ENCODE measurements around the gene CD99L2. TPM values are rescaled to one million over a fixed set of nuclear protein-coding genes. Genes with fewer than 3 reads are reported as not detected.
"Not testable (repeated sequence)": the region's sequence is repeated elsewhere in the genome, so short reads cannot be mapped to it uniquely, and the experiment has no call there.

CD99L2 gene
- total RNA-seq, 1 donor from 2014 or later = 9.0 TPM

GRCh38 chrX:150887268-150887667, 11.2 kb downstream of the CD99L2 start:
- H3K4me1 Mint-ChIP-seq (ENCODE audit: low read depth); H3K36me3 Mint-ChIP-seq (ENCODE audit: low read depth); H3K27ac Mint-ChIP-seq; H3K9me3 Mint-ChIP-seq; intact Hi-C loops (cut with micrococcal nuclease); H3K4me3 Mint-ChIP-seq; H3K27me3 Mint-ChIP-seq (ENCODE audit: insufficient read depth); DNase-seq (ENCODE audit: low spot score): not testable (repeated sequence)

- no peaks in the 10 kb centered on the region for H3K36me3 Mint-ChIP-seq (ENCODE audit: low read depth)
- H3K27ac Mint-ChIP-seq = no peak overlapping the region
- no peak overlapping the region for H3K4me3 Mint-ChIP-seq
- no peak for DNase-seq (ENCODE audit: low spot score)
- H3K4me1 Mint-ChIP-seq (ENCODE audit: low read depth) = peaks cover under 1% of the 10 kb centered on the region
- no peaks in the 10 kb centered on the region for H3K27me3 Mint-ChIP-seq (ENCODE audit: insufficient read depth)
- H3K9me3 Mint-ChIP-seq = no peaks in the 10 kb centered on the region
- intact Hi-C loops (cut with micrococcal nuclease) = no loop called here
Measured at GRCh38 chrX:150886381-150886780, 12.1 kb downstream of the CD99L2 start.

- DNase-seq (ENCODE audit: low spot score) = no peak
- Mint-ChIP-seq H3K9me3 (peaks cover 8% of the 10 kb centered on the region), H3K27me3 (ENCODE audit: insufficient read depth) (no peaks in the 10 kb centered on the region), H3K36me3 (ENCODE audit: low read depth) (peaks cover 4% of the 10 kb centered on the region), H3K27ac (peak overlapping the region; percentile 81), H3K4me1 (ENCODE audit: low read depth) (peaks cover 25% of the 10 kb centered on the region), H3K4me3 (no peak overlapping the region)
- intact Hi-C loops (cut with micrococcal nuclease) = loop anchor here (1.0 kb wide), 3 partner anchors 9 to 103 kb away; partner anchors contain the start of genes CD99L2 and HMGB3
Measured at GRCh38 chrX:150880808-150881165, 17.7 kb downstream of the CD99L2 start.

GRCh38 chrX:150879855-150880807, 18.3 kb downstream of the CD99L2 start:
- Mint-ChIP-seq H3K4me1 (ENCODE audit: low read depth) (peaks cover 25% of the 10 kb centered on the region), H3K36me3 (ENCODE audit: low read depth) (peaks cover 9% of the 10 kb centered on the region), H3K9me3 (peaks cover 11% of the 10 kb centered on the region), H3K27ac (peak overlapping the region; percentile 81), H3K27me3 (ENCODE audit: insufficient read depth) (no peaks in the 10 kb centered on the region), H3K4me3 (peak overlapping the region; percentile 23)
- DNase-seq (ENCODE audit: low spot score) = no peak
- intact Hi-C loops (cut with micrococcal nuclease) = loop anchor here (1.0 to 10.0 kb wide), 4 partner anchors 9 to 855 kb away; partner anchors contain the start of genes CD99L2 and HMGB3

GRCh38 chrX:150875621-150876020, 22.8 kb downstream of the CD99L2 start:
- H3K4me3 Mint-ChIP-seq; H3K27ac Mint-ChIP-seq; H3K27me3 Mint-ChIP-seq (ENCODE audit: insufficient read depth); DNase-seq (ENCODE audit: low spot score): not testable (repeated sequence)
- H3K4me1 Mint-ChIP-seq (ENCODE audit: low read depth) = peaks cover 38% of the 10 kb centered on the region
- intact Hi-C loops (cut with micrococcal nuclease) = loop anchor here (10.0 kb wide), 1 partner anchor 851 kb away; no protein-coding TSS in a partner anchor
- H3K9me3 Mint-ChIP-seq = peaks cover 11% of the 10 kb centered on the region
- H3K36me3 Mint-ChIP-seq (ENCODE audit: low read depth) = peaks cover 12% of the 10 kb centered on the region

- Mint-ChIP-seq H3K4me3 (no peak overlapping the region), H3K4me1 (ENCODE audit: low read depth) (peaks cover 28% of the 10 kb centered on the region), H3K27me3 (ENCODE audit: insufficient read depth) (no peaks in the 10 kb centered on the region), H3K27ac (no peak overlapping the region), H3K36me3 (ENCODE audit: low read depth) (peaks cover 12% of the 10 kb centered on the region), H3K9me3 (peaks cover 11% of the 10 kb centered on the region)
- no peak for DNase-seq (ENCODE audit: low spot score)
- intact Hi-C loops (cut with micrococcal nuclease) = loop anchor here (10.0 kb wide), 1 partner anchor 850 kb away; no protein-coding TSS in a partner anchor
Measured at GRCh38 chrX:150874448-150874847, 24.0 kb downstream of the CD99L2 start.

GRCh38 chrX:150873616-150874015, 24.9 kb downstream of the CD99L2 start:
- H3K36me3 Mint-ChIP-seq (ENCODE audit: low read depth) = peaks cover 12% of the 10 kb centered on the region
- no peaks in the 10 kb centered on the region for H3K27me3 Mint-ChIP-seq (ENCODE audit: insufficient read depth)
- H3K4me1 Mint-ChIP-seq (ENCODE audit: low read depth) = peaks cover 29% of the 10 kb centered on the region
- peaks cover 11% of the 10 kb centered on the region for H3K9me3 Mint-ChIP-seq
- no peak overlapping the region for H3K4me3 Mint-ChIP-seq
- intact Hi-C loops (cut with micrococcal nuclease) = loop anchor here (10.0 kb wide), 1 partner anchor 849 kb away; no protein-coding TSS in a partner anchor
- DNase-seq (ENCODE audit: low spot score) = no peak
- H3K27ac Mint-ChIP-seq = peak overlapping the region; percentile 34

GRCh38 chrX:150872773-150873336, 25.6 kb downstream of the CD99L2 start:
- no peak overlapping the region for H3K4me3 Mint-ChIP-seq
- peaks cover 12% of the 10 kb centered on the region for H3K36me3 Mint-ChIP-seq (ENCODE audit: low read depth)
- intact Hi-C loops (cut with micrococcal nuclease) = loop anchor here (10.0 kb wide), 1 partner anchor 848 kb away; no protein-coding TSS in a partner anchor
- H3K4me1 Mint-ChIP-seq (ENCODE audit: low read depth) = peaks cover 33% of the 10 kb centered on the region
- peaks cover 11% of the 10 kb centered on the region for H3K9me3 Mint-ChIP-seq
- H3K27ac Mint-ChIP-seq = no peak overlapping the region
- no peaks in the 10 kb centered on the region for H3K27me3 Mint-ChIP-seq (ENCODE audit: insufficient read depth)
- DNase-seq (ENCODE audit: low spot score) = no peak

- Mint-ChIP-seq H3K4me3 (no peak overlapping the region), H3K4me1 (ENCODE audit: low read depth) (peaks cover 33% of the 10 kb centered on the region), H3K9me3 (peaks cover 10% of the 10 kb centered on the region), H3K27ac (peak overlapping the region; percentile 51), H3K27me3 (ENCODE audit: insufficient read depth) (no peaks in the 10 kb centered on the region), H3K36me3 (ENCODE audit: low read depth) (peaks cover 12% of the 10 kb centered on the region)
- intact Hi-C loops (cut with micrococcal nuclease) = loop anchor here (1.0 to 10.0 kb wide), 2 partner anchors 9 to 847 kb away; no protein-coding TSS in a partner anchor
- no peak for DNase-seq (ENCODE audit: low spot score)
Measured at GRCh38 chrX:150871341-150871811, 27.1 kb downstream of the CD99L2 start.

GRCh38 chrX:150870487-150871340, 27.8 kb downstream of the CD99L2 start:
- intact Hi-C loops (cut with micrococcal nuclease) = loop anchor here (1.0 to 10.0 kb wide), 2 partner anchors 10 to 846 kb away; no protein-coding TSS in a partner anchor
- H3K27ac Mint-ChIP-seq = peak overlapping the region; percentile 51

GRCh38 chrX:150870029-150870428, 28.4 kb downstream of the CD99L2 start:
- DNase-seq (ENCODE audit: low spot score) = no peak
- Mint-ChIP-seq H3K27ac (no peak overlapping the region), H3K4me3 (no peak overlapping the region), H3K27me3 (ENCODE audit: insufficient read depth) (no peaks in the 10 kb centered on the region), H3K36me3 (ENCODE audit: low read depth) (peaks cover 2% of the 10 kb centered on the region), H3K9me3 (no peaks in the 10 kb centered on the region), H3K4me1 (ENCODE audit: low read depth) (peaks cover 33% of the 10 kb centered on the region)
- intact Hi-C loops (cut with micrococcal nuclease) = loop anchor here (10.0 kb wide), 1 partner anchor 845 kb away; no protein-coding TSS in a partner anchor

More at GRCh38 chrX:150870487-150871340, 27.8 kb downstream of the CD99L2 start:
- peaks cover 33% of the 10 kb centered on the region for H3K4me1 Mint-ChIP-seq (ENCODE audit: low read depth)
- no peak overlapping the region for H3K4me3 Mint-ChIP-seq
- peaks cover 7% of the 10 kb centered on the region for H3K36me3 Mint-ChIP-seq (ENCODE audit: low read depth)
- H3K27me3 Mint-ChIP-seq (ENCODE audit: insufficient read depth) = no peaks in the 10 kb centered on the region
- H3K9me3 Mint-ChIP-seq = peaks cover 3% of the 10 kb centered on the region
- no peak for DNase-seq (ENCODE audit: low spot score)

GRCh38 chrX:150869450-150869849, 29.0 kb downstream of the CD99L2 start:
- intact Hi-C loops (cut with micrococcal nuclease) = no loop called here
- H3K4me3 Mint-ChIP-seq = no peak overlapping the region
- H3K9me3 Mint-ChIP-seq = no peaks in the 10 kb centered on the region
- no peak for DNase-seq (ENCODE audit: low spot score)
- H3K36me3 Mint-ChIP-seq (ENCODE audit: low read depth) = peaks cover 2% of the 10 kb centered on the region
- no peaks in the 10 kb centered on the region for H3K27me3 Mint-ChIP-seq (ENCODE audit: insufficient read depth)
- H3K27ac Mint-ChIP-seq = no peak overlapping the region
- peaks cover 33% of the 10 kb centered on the region for H3K4me1 Mint-ChIP-seq (ENCODE audit: low read depth)

All from activated T-helper 1 cell treated with anti-CD3 and anti-CD28 coated beads, Interleukin-12 subunit alpha, Interleukin-12 subunit beta, Interleukin-2, Interleukin-4 antibody, amounts not matched to agents 30 ng/mL and 10 ng/mL and 1 ng/mL, durations not matched to agents 14 hours and 24 hours and 36 hours (primary cell).